CD4-positive, alpha-beta T cell treated with Interleukin-10 for 1 hour (primary cell): ENCODE data around the gene PRKCA.

ENCODE experiments used
- DNase-seq: peaks from one replicate; pipeline ENCODE4 v3.0.0-alpha.2; 2020

PRKCA gene

DNA sequence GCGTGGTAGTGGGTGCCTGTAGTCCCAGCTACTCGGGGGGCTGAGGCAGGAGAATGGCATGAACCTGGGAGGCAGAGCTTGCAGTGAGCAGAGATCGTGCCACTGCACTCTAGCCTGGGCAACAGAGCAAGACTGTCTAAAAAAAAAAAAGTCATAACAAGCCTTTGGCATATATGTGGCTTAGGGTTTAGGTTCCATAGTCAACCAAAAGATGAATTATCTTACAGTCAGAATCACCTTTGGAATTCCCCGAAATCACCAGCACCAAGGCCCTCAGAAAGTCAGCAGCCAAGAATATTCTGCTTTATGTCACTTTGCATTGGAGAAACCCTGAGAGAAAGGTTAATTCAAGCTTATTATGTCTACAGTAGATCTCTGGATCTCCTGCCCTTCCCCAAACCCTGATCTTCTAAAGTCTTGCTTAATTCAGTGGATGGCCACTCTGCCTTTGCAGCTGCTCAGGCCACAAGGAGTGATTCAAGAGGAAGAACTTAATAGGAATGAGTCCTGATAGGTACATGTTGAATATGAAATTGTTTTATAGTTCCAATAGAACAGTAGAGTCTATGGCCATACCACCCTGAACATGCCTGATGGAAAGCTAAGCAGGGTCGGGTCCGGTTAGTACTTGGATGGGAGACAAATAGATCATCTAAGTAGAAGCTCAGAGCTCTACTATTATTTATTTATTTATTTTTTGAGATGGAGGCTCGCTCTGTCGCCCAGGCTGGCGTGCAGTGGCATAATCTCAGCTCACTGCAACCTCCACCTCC lies 336.5 kb downstream of the PRKCA start:
- DNase-seq, result no peak

DNA sequence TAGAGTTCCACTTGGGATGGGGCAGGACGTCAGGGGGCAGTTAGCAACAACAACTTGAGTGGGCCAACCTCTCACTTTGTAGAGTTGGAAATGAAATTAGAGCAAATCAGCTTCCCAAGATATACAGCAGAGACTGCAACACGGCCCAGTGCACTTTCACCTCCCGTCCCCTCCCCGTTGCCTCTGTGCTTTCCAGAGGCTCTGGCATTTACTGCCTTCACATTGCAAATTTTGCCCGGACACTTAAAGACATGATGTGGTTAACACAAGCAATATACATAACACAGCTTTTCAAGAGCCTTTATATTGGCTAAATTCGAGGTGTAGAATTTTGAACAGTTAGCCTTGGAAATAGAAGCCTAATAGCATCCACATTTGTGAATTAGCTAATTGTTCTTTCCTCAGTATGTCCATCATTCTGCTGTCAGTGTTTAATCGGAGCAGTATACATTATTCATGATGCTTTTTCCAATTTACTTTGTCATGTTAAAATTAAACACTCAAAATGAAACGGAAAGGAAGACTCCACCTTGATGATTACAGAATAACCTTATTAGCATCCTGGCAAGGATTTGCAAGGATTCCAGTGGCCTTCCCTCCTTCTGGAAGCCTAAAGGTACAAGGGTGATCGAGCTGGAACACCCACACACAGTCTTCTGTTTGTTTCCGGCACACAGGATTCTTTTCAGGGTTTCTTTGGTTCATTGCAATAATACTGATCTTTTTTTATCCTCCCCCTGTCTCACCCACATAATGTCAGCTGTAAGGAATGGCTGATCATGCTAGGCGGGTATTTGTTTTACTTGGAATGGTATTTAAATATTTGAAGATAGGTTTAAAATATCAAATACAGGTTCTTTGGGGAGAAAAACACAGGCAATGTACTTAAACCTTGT lies 341.6 kb downstream of the PRKCA start:
- DNase-seq, result no peak

DNA sequence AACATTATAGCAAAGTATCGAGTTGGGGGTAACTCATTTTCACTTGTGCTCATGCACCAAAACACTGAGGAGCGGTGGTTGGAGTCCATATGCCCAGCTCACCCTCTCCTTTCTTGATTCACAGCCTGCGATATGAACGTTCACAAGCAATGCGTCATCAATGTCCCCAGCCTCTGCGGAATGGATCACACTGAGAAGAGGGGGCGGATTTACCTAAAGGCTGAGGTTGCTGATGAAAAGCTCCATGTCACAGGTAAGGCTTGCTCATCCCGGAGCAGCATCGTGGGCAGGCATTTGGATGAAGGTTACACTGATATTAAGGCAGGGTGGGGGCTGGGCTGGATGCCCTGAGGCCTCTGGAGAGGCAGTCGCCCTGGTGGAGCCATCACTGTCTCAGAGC lies 342.8 kb downstream of the PRKCA start:
- DNase-seq, result no peak

DNA sequence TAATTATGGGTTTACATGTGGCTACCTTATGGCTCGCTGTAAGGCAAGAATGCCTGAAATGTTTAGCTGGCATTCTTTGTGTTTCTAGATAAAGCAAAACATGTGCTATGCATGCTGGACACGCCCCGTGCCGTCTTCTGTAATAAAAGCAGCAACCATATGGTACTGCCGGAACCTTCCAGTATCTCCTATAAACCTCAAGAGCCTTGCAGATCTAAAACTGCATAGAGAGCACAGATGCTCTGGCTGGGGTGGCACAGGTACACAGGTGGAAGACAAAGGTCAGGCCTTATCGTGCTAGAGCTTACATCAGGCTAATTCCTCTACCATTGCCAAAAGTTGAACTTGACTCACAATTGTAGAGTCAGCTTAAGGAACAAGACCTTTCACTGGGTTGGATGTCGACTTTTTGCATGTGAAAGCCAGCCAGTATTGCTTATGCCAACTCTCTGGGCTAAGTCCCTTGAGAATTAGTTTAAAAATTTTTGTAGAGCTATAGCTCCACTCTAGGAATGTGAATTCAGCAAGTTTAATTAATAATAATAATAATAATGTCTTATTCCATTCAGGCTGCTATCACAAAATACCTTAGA lies 345.1 kb downstream of the PRKCA start:
- DNase-seq, result no peak

DNA sequence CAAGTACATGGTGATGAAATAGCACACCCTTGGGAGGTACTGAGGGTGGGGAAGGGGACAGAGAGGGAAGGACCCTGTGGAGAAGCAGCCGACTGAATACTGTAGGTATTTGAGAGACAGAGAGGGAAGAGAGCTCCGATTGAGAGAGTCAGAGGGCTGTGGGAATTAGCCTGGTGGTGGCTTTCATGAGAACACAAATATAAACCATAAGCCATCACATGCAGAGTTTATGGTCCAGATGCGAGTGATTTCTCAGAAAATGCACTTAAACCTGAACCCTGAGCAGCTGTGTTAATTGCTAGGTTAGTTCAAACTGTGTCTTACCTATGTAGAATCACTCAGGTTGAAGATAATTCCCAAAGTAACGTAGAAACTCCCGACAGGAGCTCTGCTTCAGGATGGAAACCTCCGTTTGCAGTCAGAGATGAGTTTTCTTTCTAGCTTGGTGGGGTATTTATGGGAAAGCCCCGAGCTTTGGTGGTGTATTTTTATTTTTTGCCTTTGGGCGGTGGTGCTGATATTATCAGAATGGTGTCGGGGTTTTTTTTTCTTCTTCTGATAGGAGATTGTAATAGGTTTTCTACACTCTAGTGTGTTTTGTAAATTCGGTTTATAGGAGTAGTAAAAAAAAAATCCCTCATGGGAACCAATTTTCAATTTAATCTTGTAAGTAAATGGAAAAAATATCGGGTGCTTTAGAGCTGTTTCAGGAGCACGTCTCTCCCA lies 347.6 kb downstream of the PRKCA start:
- peak; percentile 45 for DNase-seq

DNA sequence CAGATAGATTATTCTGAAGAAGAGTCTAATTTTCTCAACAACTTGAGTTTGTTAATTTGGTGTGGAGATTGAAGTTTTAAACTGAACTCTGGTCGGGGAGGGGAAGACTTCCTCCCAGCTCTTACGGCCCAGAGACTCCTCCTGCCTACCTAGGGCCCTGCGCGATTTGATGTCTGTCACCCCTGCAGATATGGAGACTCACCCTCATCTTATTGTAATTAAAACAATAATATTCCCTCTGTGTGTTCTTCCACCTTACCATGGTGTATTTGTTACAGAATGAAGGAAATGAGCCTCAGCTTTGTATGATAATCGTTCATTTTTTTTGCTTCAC lies 348.1 kb downstream of the PRKCA start:
- DNase-seq, result no peak

DNA sequence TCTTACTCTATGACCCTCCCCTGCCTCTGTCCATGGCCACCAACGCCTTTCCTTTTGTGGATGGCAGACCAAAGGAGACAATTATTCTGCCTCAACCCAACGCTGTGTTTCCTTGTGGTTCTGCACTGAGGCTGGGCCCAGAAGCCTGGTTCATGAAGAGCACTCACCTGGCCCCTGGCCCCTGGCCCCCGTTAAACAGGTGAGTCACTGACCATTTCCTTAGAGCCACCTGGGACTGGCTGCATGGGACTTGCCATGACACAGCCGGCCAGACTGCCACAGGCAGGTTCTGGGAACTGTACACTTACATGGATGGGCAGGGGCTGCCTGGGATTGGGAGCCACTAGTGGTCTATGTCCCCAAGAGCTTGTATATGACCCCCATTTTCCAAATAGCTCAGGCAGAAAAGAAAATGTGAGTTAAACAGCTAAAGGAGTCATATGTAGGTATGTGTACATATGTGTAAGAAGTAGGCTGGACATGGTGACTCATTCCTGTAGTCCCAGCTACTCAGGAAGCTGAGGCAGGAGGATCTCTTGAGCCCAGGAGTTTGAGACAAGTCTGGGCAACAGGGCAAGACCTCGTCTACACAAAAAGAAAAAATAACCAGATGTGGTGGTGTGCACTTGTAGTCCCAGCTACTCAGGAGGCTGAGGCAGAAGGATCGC lies 350.6 kb downstream of the PRKCA start:
- no peak for DNase-seq

DNA sequence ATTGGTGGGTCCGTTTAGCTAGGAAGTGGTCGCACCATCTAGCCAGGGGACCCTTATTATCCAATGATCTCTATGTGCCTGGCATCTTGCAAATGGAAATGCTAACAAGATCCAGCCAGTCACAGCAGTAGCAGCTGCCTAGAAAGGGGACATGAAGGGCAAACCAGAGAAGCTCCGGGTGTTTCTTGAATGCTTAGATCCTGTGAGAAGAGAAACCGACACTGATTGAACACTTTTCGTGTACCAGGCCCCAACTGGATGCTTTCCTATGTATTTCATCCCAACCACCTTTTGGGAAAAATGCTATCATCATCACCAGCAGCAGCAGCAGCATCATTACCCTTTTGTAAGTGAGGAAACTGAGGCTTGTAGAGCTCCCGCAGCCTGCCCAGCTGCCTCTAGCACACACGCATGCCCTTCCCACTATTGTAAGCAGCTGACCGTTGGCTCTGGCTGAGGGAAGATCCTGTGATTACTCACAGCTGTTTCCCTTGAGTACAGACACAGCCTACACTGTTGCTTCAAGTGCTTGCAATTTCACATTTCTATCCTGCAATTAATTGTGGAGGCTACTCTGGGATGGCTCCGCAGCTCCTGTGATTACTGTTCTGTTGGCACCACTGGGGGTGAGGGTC lies 351.8 kb downstream of the PRKCA start:
- no peak for DNase-seq

DNA sequence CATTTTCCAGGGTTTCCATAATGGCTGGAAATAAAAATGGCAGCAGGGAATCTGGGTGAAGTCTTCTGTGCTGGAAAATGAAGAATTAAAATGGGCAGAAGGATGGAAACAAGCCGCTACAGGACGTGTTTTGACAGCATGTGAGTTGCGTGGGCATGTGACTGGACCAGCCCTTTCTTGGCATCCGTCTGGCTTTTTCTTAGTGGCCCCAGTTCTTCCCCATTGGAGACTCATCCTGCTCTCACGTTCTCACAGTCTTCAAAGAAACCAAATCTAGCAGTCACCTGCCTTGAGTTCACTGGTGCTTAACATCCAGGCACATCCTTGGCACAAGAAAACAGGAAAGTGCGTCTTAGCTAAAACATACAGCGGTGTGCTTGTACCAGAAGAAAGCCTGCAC lies 352.4 kb downstream of the PRKCA start:
- DNase-seq, result no peak

DNA sequence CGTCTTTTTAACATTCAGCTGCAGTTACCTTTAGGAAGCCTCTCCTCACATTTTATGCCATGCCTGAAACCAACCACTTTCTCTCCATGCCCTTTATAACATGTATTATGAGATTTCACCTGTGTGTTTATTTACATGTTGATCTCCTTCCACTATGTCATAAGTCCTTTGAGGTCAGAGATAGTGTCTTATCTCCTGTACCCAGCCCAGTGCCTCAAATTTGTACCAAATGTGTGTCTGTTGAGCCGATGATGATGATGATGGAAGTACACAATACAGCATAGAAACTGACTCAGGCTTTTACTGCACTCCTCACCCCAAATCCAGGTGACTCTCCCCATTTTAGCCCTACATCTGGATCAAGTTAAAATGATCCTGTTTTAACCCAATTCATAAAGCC lies 353.0 kb downstream of the PRKCA start:
- DNase-seq, result no peak

DNA sequence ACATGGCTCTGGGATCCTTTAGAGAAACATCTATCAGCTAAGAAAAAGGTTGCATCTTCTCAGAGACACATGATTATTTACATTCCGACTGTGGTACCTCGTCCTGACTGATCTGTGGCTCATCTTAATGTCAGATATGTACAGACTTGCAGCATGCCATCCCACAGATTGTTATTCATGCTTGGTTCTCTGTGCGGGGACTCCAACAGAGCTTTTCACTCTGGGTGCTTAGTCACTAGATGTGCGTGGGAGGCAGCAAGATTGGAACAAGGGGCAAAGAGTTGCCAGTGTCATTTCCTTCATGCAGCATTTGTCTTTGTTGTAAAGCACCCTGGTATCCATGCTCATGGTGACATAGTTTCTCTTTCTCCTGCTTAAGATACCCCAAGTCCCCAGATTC lies 353.4 kb downstream of the PRKCA start:
- DNase-seq, result no peak

DNA sequence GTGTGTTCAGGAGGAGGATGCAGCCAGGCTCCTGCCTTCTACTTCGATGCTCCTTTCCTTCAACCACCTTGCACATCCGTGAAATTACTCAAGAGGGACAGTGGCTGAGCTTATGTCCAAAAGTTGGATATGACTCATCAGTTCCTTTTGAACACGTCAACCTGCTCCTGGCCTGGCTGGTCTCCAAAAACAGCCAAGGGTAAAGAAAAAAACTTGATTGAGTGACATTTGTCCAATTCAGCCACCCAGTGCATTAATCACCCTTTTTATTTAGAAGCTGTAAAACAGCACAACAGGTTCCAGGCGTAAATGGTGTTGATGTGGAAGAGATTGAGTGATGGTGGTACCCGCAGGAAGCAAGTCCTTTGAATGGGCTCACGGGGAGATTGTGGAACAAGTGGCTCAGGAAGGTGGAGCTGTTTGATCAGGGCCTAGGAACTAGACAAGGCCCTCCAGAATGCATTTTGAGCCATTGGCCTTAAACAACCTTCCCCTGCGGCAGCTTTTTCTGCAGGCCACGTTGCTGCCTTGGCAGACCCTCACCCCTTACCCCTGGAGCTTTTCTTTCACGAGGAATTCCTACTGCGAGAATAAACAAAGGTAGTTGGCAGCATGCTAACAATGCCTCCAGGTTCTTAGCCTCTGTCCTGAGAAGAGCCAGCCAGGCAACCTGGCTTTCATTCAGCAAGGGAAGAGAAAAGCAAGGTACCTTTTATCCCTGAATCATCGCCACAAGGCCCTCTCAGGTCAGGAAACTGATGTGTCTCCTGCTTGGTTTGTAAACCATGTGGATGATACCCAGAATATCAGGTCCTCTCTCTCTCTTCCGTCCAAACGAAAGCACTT lies 359.2 kb downstream of the PRKCA start:
- no peak for DNase-seq

DNA sequence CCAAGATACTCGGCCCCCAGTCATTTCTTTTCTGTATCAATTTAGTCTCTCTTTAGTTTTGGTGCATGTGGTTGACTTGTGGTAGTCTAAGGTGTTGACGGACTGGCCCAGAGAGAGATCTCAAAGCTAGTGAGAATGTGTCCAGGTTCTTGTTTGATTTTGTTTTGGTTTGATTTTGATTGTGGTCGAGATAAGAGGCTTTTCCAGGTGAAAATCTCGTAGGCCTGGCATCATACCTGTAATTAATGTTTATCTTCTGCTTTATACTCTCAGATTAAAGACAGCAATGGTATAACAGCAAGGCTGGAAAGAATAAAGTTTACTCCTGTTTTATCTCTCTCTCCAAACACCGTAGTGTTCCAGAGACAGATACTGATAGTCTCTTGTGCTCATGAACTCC lies 360.1 kb downstream of the PRKCA start:
- DNase-seq, result no peak

DNA sequence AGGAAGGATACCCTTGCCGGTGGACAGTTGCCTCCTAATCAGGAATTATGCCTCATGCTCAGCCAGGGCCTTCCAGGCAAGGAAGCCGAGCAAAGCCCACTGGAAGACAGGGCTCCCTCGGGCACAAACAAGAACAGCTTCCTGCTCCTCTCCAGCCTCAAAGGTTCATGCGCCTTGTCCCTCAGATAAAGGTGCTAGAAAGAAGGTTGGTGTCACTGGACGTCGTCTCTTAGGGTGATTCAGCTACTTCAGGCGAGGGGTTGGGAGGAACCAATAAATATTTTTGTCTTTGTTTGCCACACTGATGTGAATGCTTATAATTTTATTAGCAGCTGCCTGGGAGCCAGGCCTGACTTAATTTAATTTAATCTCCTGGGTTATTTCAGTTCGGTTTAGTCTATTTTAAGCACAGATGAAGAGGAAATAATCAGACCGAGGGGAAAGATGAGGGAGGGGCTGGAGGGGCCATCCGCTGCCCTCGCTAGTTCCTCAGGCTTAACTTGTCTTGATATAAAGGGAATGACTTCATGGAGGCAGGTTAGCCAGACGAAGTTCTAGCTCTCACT lies 360.7 kb downstream of the PRKCA start:
- no peak for DNase-seq

DNA sequence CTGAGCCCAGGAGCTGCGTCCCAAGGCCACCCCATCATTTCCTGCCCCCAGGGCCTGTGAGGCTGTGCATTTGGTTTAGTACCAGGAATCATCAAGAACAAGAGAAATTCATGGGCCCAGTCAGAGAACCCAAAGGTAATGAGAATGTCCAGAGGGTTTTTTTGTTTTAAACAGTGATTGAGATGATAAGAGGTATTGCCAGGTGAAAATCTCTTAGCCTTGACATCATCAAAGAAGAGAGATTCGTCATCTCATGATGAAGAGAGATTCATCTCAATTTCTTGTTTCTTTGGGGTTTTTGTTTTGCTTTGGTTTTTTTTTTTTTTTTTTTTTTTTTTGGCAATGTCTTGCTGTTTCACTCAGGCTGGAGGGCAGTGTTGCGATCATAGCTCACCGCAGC lies 361.9 kb downstream of the PRKCA start:
- DNase-seq, result no peak

DNA sequence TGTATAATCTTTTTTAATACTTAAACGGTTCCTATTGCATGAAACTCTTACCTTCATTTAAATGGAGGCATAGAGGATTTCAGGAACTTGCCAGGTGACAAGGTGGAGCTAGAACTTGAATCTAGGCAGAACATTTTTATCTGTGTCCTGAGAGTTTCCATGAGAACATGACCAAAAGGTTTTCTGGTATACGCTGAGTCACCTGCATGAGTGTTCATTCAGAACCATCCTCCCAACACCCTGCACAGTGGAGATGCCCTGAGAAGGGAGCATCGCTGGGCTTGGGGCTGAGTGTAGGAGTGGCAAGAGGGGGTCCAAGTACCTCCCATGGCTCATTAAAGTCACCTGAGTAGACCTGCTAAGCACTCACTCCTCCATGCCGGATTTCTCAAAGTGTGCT lies 362.8 kb downstream of the PRKCA start:
- no peak for DNase-seq

DNA sequence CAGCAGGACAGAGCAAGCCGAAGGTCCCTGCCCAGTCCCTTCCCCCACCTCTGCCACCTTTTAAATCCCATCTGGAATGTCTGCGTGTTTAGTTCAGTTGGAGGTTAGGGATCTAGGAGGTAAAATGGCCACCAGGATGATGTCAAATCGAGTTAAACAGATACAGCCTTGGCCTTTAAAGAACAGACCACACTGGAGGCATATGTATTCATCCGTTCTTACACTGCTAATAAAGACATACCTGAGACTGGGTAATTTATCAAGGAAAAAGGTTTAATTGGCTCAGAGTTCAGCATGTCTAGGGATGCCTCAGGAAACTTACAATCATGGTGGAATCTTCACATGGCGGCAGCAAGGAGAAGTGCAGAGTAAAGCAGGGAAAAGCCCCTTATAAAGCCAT lies 364.7 kb downstream of the PRKCA start:
- DNase-seq, result no peak

DNA sequence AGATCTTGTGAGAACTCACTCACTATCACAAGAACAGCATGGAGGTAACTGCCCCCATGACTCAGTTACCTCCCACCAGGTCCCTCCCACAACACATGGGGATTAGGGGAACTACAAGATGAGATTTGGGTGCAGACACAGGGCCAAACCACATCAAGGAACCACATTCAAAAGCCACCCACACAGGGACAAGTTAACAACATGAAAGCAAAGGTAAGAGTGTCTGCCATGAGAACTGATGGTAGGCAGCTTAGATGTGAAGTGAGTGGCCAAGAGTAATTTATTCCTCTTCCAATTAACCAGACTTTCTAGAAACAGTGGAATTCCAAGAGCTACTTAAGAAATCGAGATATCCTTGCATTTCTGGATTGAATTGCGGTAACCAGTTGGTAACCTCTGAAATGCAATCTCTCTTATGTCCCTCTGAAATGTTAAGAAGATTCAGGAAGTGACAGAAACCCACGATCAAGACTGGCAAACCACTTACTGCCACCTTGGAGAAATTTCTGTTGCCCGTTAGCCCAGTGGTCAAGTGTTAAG lies 365.1 kb downstream of the PRKCA start:
- peak; percentile 61 for DNase-seq

DNA sequence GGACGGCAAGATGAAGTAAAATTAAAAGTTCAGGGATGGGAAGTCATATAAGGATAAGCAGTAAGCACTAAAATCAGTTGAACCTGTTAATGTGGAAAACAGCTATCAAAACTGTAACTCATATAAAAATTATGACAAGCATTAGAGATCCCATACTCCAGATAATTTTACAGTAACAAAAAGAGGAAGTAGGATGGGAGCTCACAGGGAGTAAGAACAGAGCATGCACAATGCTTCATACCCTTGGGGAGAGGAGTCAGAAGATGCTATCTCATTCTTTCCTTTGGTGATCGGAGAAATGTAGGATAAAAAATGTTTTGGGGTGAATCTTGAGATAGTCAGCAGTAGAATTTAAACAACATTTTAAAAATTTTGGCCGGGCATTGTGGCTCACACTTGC lies 367.8 kb downstream of the PRKCA start:
- no peak for DNase-seq

DNA sequence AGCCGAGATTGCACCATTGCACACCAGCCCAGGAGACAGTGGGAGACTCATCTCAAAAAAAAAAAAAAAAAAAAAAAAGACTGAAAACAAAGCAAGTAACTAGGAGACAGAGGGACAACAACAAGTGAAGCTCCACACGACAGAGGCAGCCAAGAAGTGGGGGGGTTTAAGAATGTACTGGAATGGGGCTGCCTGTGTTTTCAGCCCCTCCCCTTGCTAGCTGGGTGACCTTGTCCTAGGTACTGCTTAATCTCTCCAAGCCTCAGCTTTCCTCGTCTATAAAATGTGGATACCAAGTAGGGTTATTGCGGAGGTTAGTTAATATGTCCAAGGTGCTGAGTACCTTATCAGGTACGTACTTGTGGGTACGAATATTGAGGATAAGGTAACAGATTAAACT lies 368.7 kb downstream of the PRKCA start:
- DNase-seq, result peak; percentile 27
